ENCODE data around the gene RPP30.
A peak's percentile ranks its signal among the peaks of the same experiment; 100 is the strongest.
"Not testable (repeated sequence)": the region's sequence is repeated elsewhere in the genome, so short reads cannot be mapped to it uniquely, and the experiment has no call there.

RPP30 gene

DNA sequence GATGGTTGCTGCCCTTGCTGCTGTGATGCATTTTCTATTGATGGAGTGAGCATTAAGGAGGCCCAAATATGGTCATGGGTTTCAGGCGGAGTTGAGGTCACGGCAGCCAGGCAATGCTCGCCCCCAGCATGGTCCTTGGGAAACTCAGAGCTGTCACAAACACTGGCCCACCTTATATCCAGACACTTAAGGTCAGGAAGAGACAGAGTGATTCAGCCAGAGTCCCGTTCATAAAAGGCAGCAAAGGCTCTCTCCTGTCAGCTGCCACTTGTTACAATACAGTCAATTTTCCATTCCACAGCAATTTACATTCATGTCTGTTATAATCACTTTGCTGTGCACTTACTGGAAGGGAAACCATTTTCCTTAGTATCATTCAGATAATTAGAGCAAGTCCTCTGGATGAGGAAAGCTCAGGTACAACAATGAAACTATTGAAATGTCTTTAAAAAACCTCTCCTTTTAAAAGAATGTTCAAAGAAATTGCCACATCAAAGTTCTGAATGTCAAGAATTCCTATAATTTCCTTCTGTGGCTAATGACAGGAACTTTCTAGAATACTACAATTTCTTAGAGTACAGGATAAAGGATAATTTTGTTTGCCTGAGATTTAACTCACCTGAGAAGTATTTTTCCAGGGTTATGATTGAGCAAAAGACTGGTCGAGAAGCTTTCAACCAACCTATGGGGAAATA is 64.0 kb downstream of the RPP30 start:
- no peak for FAIRE-seq
- no peak for DNase-seq (ENCODE audit: insufficient read length, low spot score)
- TF ChIP-seq TAF1 (IDR thresholded peaks at IDR 0.05; ENCODE audit: low read depth, low read length): no peak
- TF ChIP-seq POLR2AphosphoS5 (IDR thresholded peaks at IDR 0.05; ENCODE audit: low read depth, low read length): no peak
- no peak for TF ChIP-seq POLR2A (IDR thresholded peaks at IDR 0.05; ENCODE audit: low read depth, low read length)
- no peak for TF ChIP-seq PAX5 (IDR thresholded peaks at IDR 0.05; ENCODE audit: insufficient read depth, low read length, severe bottlenecking)
- TF ChIP-seq POU2F2 (IDR thresholded peaks at IDR 0.05; ENCODE audit: low read depth, low read length): no peak
- no peak for TF ChIP-seq SPI1 (IDR thresholded peaks at IDR 0.05; ENCODE audit: low read depth, low read length)

DNA sequence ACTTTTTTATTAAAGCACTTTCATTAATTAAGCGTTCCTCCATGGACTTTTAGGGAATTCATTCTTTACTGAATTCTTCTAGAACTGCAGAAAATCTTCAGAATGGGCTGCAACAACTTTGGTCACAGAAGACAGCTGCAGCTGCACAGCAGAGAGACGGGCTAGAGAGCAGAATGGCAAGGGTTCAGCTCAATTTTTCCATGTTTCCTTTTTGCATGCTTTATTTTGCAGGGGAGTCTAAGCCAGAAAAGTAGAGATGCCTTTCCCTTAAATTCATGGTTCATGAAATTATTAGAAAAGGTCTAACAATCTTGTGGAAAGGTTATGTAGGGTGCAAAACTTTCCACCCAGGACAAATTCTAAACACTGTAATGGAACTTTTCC is 64.5 kb downstream of the RPP30 start:
- TF ChIP-seq PAX5 (IDR thresholded peaks at IDR 0.05; ENCODE audit: insufficient read depth, low read length, severe bottlenecking): no peak
- no peak for TF ChIP-seq POU2F2 (IDR thresholded peaks at IDR 0.05; ENCODE audit: low read depth, low read length)
- DNase-seq (ENCODE audit: insufficient read length, low spot score) (no peak), FAIRE-seq (no peak)

DNA sequence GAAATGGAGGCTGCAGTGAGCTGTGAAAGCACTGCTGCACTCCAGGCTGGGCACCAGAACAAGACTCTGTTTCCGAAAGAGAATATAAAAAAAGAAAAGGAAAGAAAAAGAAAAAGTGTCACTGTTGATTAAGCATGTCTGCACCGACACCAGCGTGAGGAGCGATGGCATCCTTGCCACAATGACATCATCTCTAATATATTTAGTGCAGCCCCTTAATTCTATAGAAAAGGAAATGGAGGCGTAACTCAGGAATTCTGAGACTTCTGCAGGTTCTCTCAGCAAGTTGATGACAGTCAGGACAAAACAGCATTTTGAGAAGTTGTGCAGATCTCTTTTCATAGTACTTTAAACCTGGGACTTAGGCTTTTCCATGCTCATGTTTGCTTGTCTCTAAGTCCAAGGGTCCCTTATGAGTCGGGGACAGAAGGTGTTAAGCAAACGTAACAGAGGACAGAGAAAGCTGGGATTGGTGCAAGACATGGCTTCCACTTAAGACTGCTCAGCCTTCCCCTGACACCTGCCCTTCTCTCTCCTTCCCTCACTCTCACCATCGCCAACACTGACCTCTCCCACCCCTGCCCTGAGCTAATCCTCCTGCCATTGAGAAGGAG is 66.0 kb downstream of the RPP30 start:
- DNase-seq (ENCODE audit: insufficient read length, low spot score): no peak
- FAIRE-seq: no peak
- TF ChIP-seq POLR2A (IDR thresholded peaks at IDR 0.05; ENCODE audit: low read depth, low read length) (no peak), PAX5 (IDR thresholded peaks at IDR 0.05; ENCODE audit: insufficient read depth, low read length, severe bottlenecking) (no peak), POLR2AphosphoS5 (IDR thresholded peaks at IDR 0.05; ENCODE audit: low read depth, low read length) (no peak), SPI1 (IDR thresholded peaks at IDR 0.05; ENCODE audit: low read depth, low read length) (no peak), POU2F2 (IDR thresholded peaks at IDR 0.05; ENCODE audit: low read depth, low read length) (no peak)

DNA sequence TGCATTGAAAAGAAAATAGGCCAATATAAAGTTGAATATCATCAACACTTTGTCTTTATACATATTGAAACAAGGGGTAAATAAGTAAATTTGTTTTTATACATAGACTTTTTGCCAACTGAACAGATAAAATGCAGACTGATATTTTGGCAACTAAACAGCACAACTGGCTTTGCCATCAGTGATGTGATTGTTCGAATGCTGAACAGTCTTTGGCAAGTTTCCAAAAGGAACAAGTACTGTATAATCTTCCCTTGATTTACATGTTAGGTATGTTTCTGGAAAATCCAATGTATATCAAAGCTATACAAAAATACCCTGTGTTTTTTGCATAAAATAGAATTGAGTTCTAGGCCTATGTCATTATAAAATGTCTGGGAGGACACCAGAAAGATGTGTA is 67.3 kb downstream of the RPP30 start:
- TF ChIP-seq PAX5 (IDR thresholded peaks at IDR 0.05; ENCODE audit: insufficient read depth, low read length, severe bottlenecking) (no peak), SPI1 (IDR thresholded peaks at IDR 0.05; ENCODE audit: low read depth, low read length) (no peak)
- FAIRE-seq: no peak
- no peak for DNase-seq (ENCODE audit: insufficient read length, low spot score)

DNA sequence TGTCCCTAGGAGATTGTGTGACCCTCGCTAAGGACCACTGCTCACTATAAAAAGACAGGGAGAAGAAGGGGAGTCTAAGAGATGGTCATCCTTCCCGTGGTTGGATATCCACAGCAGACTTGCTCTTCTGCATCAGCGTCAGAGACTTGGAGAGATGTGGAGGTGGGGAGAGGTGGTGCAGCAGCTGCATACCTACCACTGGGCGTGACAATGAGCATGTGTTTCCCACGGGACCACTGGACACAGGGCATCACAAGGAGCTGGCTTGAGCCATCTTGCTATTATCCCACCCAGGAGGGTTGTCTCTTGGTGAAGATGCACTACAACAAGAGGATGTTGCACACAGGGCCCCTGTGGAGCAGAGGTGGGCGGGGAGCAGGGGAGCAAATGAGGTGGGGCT is 67.9 kb downstream of the RPP30 start:
- FAIRE-seq (no peak), DNase-seq (ENCODE audit: insufficient read length, low spot score) (no peak)
- no peak for TF ChIP-seq TAF1 (IDR thresholded peaks at IDR 0.05; ENCODE audit: low read depth, low read length)
- TF ChIP-seq SPI1 (IDR thresholded peaks at IDR 0.05; ENCODE audit: low read depth, low read length): no peak
- TF ChIP-seq POLR2A (IDR thresholded peaks at IDR 0.05; ENCODE audit: low read depth, low read length): no peak
- no peak for TF ChIP-seq PAX5 (IDR thresholded peaks at IDR 0.05; ENCODE audit: insufficient read depth, low read length, severe bottlenecking)
- no peak for TF ChIP-seq POLR2AphosphoS5 (IDR thresholded peaks at IDR 0.05; ENCODE audit: low read depth, low read length)
- no peak for TF ChIP-seq POU2F2 (IDR thresholded peaks at IDR 0.05; ENCODE audit: low read depth, low read length)

DNA sequence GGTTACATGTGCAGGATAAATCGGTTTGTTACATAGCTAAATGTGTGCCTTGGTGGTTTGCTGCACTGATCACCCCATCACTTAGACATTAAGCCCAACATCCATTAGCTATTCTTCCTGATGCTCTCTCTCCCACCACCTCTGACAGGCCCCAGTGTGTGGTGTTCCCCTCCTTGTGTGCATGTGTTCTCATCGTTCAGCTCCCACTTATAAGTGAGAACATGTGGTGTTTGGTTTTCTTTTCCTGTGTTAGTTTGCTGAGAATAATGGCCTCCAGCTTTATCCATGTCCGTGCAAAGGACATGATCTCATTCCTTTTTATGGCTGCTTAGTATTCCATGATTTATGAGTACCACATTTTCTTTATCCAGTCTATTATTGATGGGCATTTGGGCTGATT is 71.2 kb downstream of the RPP30 start:
- not testable (repeated sequence) for DNase-seq (ENCODE audit: insufficient read length, low spot score); FAIRE-seq

DNA sequence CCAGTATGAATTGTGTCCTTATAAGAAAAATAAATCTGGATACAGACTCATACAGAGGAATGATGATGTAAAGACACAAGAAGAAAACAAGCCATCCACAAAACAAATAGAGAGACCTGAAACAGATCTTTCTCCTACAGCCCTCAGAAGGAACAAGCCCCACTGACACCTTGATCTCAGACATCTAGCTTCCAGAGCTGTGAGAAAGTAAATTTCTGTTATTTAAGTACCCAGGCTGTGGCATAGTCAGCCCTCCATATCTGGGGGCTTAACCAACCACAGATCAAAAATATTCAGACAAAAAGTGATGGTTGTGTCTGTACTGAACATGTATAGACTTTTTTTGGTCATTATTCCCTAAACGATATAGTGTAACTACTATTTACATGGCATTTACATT is 73.0 kb downstream of the RPP30 start:
- DNase-seq (ENCODE audit: insufficient read length, low spot score) (no peak), FAIRE-seq (no peak)
- TF ChIP-seq POLR2A (IDR thresholded peaks at IDR 0.05; ENCODE audit: low read depth, low read length) (no peak), POLR2AphosphoS5 (IDR thresholded peaks at IDR 0.05; ENCODE audit: low read depth, low read length) (no peak), PAX5 (IDR thresholded peaks at IDR 0.05; ENCODE audit: insufficient read depth, low read length, severe bottlenecking) (no peak), POU2F2 (IDR thresholded peaks at IDR 0.05; ENCODE audit: low read depth, low read length) (no peak), SPI1 (IDR thresholded peaks at IDR 0.05; ENCODE audit: low read depth, low read length) (no peak), TAF1 (IDR thresholded peaks at IDR 0.05; ENCODE audit: low read depth, low read length) (no peak)

DNA sequence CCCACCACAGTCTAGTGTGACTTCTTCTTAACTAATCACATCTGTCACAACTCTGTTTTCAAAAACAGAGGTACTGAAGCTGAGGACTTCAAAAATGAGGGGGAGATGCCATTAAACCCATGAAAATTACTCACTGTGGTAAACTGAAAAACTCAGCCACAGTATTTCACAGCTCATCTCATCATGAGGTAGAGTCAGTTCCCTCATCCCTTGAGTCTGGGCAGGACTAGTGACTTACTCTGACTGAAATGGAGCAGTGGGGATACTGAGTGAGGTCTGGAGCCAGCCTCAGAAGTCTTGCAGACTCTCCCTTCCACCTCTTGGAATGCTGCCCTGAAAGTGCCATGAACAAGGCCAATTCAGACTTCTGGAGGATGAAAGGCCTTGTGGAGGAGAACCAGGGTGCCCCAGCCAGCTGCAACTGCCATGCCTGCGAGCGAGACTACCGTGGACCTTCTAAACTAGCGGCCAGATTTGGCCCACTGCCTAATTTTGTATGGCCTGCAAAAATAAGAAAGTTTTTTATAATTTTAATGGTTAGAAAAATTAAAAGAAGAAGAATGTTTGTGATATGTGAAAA is 73.8 kb downstream of the RPP30 start:
- FAIRE-seq (peak; percentile 76), DNase-seq (ENCODE audit: insufficient read length, low spot score) (no peak)
- TF ChIP-seq PAX5 (IDR thresholded peaks at IDR 0.05; ENCODE audit: insufficient read depth, low read length, severe bottlenecking) (no peak), POU2F2 (IDR thresholded peaks at IDR 0.05; ENCODE audit: low read depth, low read length) (no peak), SPI1 (IDR thresholded peaks at IDR 0.05; ENCODE audit: low read depth, low read length) (no peak), POLR2AphosphoS5 (IDR thresholded peaks at IDR 0.05; ENCODE audit: low read depth, low read length) (no peak), TAF1 (IDR thresholded peaks at IDR 0.05; ENCODE audit: low read depth, low read length) (no peak), POLR2A (IDR thresholded peaks at IDR 0.05; ENCODE audit: low read depth, low read length) (no peak)

DNA sequence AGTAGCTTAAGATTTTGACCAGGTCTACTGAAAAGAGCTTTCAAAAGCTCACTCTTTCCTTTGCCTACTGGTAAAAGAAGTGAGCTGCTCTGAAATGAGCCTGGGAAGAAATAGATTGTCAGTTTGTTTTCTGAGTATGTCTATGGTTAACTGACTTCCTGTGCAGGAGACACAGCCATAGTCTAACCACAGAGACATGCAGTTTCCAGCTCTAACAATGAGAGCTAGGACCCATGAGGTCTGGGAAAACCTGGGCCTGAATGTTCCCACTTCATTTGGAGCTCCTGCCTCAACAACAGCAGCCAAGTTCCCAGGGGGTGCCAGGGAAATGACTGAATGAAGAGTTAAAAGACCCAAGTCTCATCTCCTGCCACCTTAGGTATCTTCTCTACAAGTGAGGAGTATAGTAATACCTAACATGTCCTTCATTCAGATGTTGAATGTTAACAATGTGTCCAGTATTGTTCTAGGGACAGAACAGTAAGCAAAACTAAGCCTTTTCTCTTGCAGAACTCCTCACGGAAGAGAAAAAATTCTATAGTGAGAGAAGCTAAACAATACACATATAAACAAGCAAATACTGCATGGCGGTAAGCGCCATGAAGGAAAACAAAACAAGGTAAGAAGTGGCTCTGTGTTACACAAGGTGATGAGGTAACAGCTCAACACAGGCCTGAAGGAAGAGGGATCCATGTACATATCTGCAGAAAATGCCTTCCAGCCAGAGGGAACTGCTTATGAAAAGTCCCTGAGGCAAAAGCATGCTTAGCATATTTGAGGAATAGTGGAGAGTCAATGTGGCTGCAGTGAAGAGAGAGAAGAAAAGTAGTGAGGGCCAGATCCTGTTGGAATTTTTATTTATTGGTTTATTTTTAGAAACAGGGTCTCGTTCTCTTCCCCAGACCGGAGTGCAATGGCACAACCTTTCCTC is 75.5 kb downstream of the RPP30 start:
- peak; percentile 71 for FAIRE-seq
- TF ChIP-seq POLR2AphosphoS5 (IDR thresholded peaks at IDR 0.05; ENCODE audit: low read depth, low read length) (no peak), PAX5 (IDR thresholded peaks at IDR 0.05; ENCODE audit: insufficient read depth, low read length, severe bottlenecking) (no peak), SPI1 (IDR thresholded peaks at IDR 0.05; ENCODE audit: low read depth, low read length) (no peak), POLR2A (IDR thresholded peaks at IDR 0.05; ENCODE audit: low read depth, low read length) (no peak), POU2F2 (IDR thresholded peaks at IDR 0.05; ENCODE audit: low read depth, low read length) (no peak), TAF1 (IDR thresholded peaks at IDR 0.05; ENCODE audit: low read depth, low read length) (no peak)
- no peak for DNase-seq (ENCODE audit: insufficient read length, low spot score)
